Thyroid gland (tissue), 4 donors: ENCODE results near the gene ABCG2.

Source experiments
- CTCF ChIP-seq, 6 experiments: fragments of 200-600 bp in 3 of 6; fragments of 450-650 bp in 3 of 6; sonication (generic) in 3 of 6; IDR thresholded peaks; one replicate each; pipeline ENCODE4 v1.5.1; 2016 to 2019; ENCODE audit warnings: antibody characterized with exemption in 6 of 6, mild to moderate bottlenecking in 2 of 6, inconsistent platforms in 1 of 6, moderate library complexity in 1 of 6
- POLR2A ChIP-seq, 2 donors: fragments of 450-650 bp; IDR thresholded peaks; one replicate each; pipeline ENCODE4 v1.6.1; 2017; ENCODE audit warnings: antibody characterized with exemption in 2 of 2, mild to moderate bottlenecking in 2 of 2, moderate library complexity in 1 of 2

- TF ChIP-seq CTCF (IDR thresholded peaks at IDR 0.05) (no peak), POLR2A (IDR thresholded peaks at IDR 0.05) (no peak)
These were observed 71.4 kb downstream of the ABCG2 start for GRCh38 chr4:88087004-88087403.
